H9 (cell line): ENCODE measurements around the gene ASPRV1. TPM values are rescaled to one million over a fixed set of nuclear protein-coding genes. Genes with fewer than 3 reads are reported as not detected.
A peak's percentile ranks its signal among the peaks of the same experiment; 100 is the strongest.

Source experiments
- DNase-seq: peaks from one replicate; pipeline ENCODE4 v3.0.0-alpha.2; 2017
- H2AFZ ChIP-seq: one replicate; pipeline ENCODE4 v1.6.1; 2013; ENCODE audit warnings: mild to moderate bottlenecking, low read length, control low read depth, moderate library complexity
- H2AK5ac ChIP-seq: 2 replicates; pipeline ENCODE4 v1.6.1; 2013; ENCODE audit warnings: low read length, control low read depth, mixed read lengths; ENCODE audit not compliant: insufficient read length
- H2BK120ac ChIP-seq: one replicate; pipeline ENCODE4 v1.6.1; 2013; ENCODE audit warnings: low read depth, mild to moderate bottlenecking, low read length, control low read depth, inconsistent platforms; ENCODE audit not compliant: poor library complexity, severe bottlenecking
- H2BK12ac ChIP-seq: 2 replicates; pipeline ENCODE4 v1.6.1; 2013; ENCODE audit warnings: low read length, control low read depth, mixed read lengths, low read depth; ENCODE audit not compliant: insufficient read length
- H2BK15ac ChIP-seq: 2 replicates; pipeline ENCODE4 v1.6.1; 2013; ENCODE audit warnings: low read depth, low read length, control low read depth
- H2BK20ac ChIP-seq: one replicate; pipeline ENCODE4 v1.6.1; 2013; ENCODE audit warnings: low read depth, mild to moderate bottlenecking, low read length, control low read depth, inconsistent platforms; ENCODE audit not compliant: poor library complexity, severe bottlenecking
- H2BK5ac ChIP-seq: 2 replicates; pipeline ENCODE4 v1.6.1; 2013; ENCODE audit warnings: low read length, control low read depth, mixed read lengths; ENCODE audit not compliant: insufficient read length
- H3K14ac ChIP-seq: 2 replicates; pipeline ENCODE4 v1.6.1; 2013; ENCODE audit warnings: low read length, control low read depth; ENCODE audit not compliant: insufficient read depth
- H3K18ac ChIP-seq: 2 replicates; pipeline ENCODE4 v1.6.1; 2013; ENCODE audit warnings: low read depth, mild to moderate bottlenecking, mixed read lengths, low read length, control low read depth; ENCODE audit not compliant: insufficient read length
- H3K23ac ChIP-seq: 2 replicates; pipeline ENCODE4 v1.6.1; 2013; ENCODE audit warnings: low read length, control low read depth, mixed read lengths, low read depth; ENCODE audit not compliant: insufficient read length
- H3K23me2 ChIP-seq: 2 replicates; pipeline ENCODE4 v1.6.1; 2013; ENCODE audit warnings: low read depth, mild to moderate bottlenecking, mixed read lengths, low read length, control low read depth; ENCODE audit not compliant: insufficient read length, poor library complexity, severe bottlenecking
- H3K27ac ChIP-seq: 2 replicates; pipeline ENCODE4 v1.5.1; 2013; ENCODE audit warnings: low read length, control low read depth, mixed read lengths, low read depth; ENCODE audit not compliant: insufficient read length
- H3K27me3 ChIP-seq: 2 replicates; pipeline ENCODE4 v1.6.1; 2013; ENCODE audit warnings: low read length, control low read depth, inconsistent platforms; ENCODE audit not compliant: insufficient read depth
- H3K4ac ChIP-seq: 2 replicates; pipeline ENCODE4 v1.6.1; 2013; ENCODE audit warnings: low read depth, mild to moderate bottlenecking, control low read depth, inconsistent platforms, low read length, moderate library complexity
- H3K4me1 ChIP-seq: 2 replicates; pipeline ENCODE4 v1.6.1; 2013; ENCODE audit warnings: low read length, control low read depth, inconsistent platforms; ENCODE audit not compliant: insufficient read depth
- H3K4me2 ChIP-seq: 2 replicates; pipeline ENCODE4 v1.6.1; 2013; ENCODE audit warnings: low read length, control low read depth, mixed read lengths; ENCODE audit not compliant: insufficient read length, insufficient read depth
- H3K56ac ChIP-seq: 2 replicates; pipeline ENCODE4 v1.6.1; 2013; ENCODE audit warnings: low read depth, mild to moderate bottlenecking, mixed read lengths, low read length, control low read depth; ENCODE audit not compliant: insufficient read length
- H3K79me1 ChIP-seq: 2 replicates; pipeline ENCODE4 v1.6.1; 2013; ENCODE audit warnings: low read depth, mild to moderate bottlenecking, moderate library complexity, low read length, control low read depth, inconsistent platforms; ENCODE audit not compliant: insufficient read depth, poor library complexity, severe bottlenecking
- H3K79me2 ChIP-seq: 2 replicates; pipeline ENCODE4 v1.6.1; 2013; ENCODE audit warnings: low read length, control low read depth, inconsistent platforms; ENCODE audit not compliant: insufficient read depth
- H3K9ac ChIP-seq: 2 replicates; pipeline ENCODE4 v1.6.1; 2013; ENCODE audit warnings: low read length, control low read depth, mixed read lengths; ENCODE audit not compliant: insufficient read length; ENCODE audit errors: extremely low read depth
- H3K9me3 ChIP-seq: one replicate; pipeline ENCODE4 v1.6.1; 2013; ENCODE audit warnings: low read depth, low read length, inconsistent platforms; ENCODE audit not compliant: control insufficient read depth
- H3T11ph ChIP-seq: one replicate; pipeline ENCODE4 v1.6.1; 2013; ENCODE audit warnings: mild to moderate bottlenecking, low read length, control low read depth, inconsistent platforms
- H4K20me1 ChIP-seq: one replicate; pipeline ENCODE4 v1.6.1; 2013; ENCODE audit not compliant: control insufficient read depth, insufficient read length, insufficient read depth
- H4K5ac ChIP-seq: 2 replicates; pipeline ENCODE4 v1.6.1; 2013; ENCODE audit warnings: low read depth, mild to moderate bottlenecking, mixed read lengths, low read length, control low read depth; ENCODE audit not compliant: insufficient read length
- H4K8ac ChIP-seq: replicated peaks from 2 replicates; pipeline ENCODE4 v1.6.1; 2013; ENCODE audit warnings: low read length, control low read depth, mixed read lengths, low read depth; ENCODE audit not compliant: insufficient read length
- H4K91ac ChIP-seq: 2 replicates; pipeline ENCODE4 v1.6.1; 2013; ENCODE audit warnings: low read depth, mild to moderate bottlenecking, moderate library complexity, mixed read lengths, low read length, control low read depth; ENCODE audit not compliant: insufficient read length
- H3K27ac Mint-ChIP-seq, 3 experiments: 2 replicates in 2 of 3; 3 replicates in 1 of 3; pipeline ENCODE4 v1.8.0; 2020 to 2021; ENCODE audit warnings: mixed read lengths in 3 of 3, mild to moderate bottlenecking in 1 of 3, moderate library complexity in 1 of 3
- H3K27me3 Mint-ChIP-seq: 2 replicates; pipeline ENCODE4 v1.8.0; 2021; ENCODE audit warnings: low read depth, mild to moderate bottlenecking, moderate library complexity, mixed read lengths
- H3K36me3 Mint-ChIP-seq, 3 experiments: 2 replicates in 2 of 3; 3 replicates in 1 of 3; pipeline ENCODE4 v1.8.0; 2020 to 2021; ENCODE audit warnings: low read depth in 3 of 3, mixed read lengths in 3 of 3; ENCODE audit not compliant: insufficient read depth in 1 of 3
- H3K4me1 Mint-ChIP-seq, 2 experiments: 2 replicates each; pipeline ENCODE4 v1.8.0; 2020; ENCODE audit warnings: mixed read lengths in 2 of 2
- H3K4me3 Mint-ChIP-seq, 2 experiments: 2 replicates in 1 of 2; 3 replicates in 1 of 2; pipeline ENCODE4 v1.8.0; 2020 to 2021; ENCODE audit warnings: mild to moderate bottlenecking in 2 of 2, mixed read lengths in 2 of 2, moderate library complexity in 1 of 2
- H3K9me3 Mint-ChIP-seq, 2 experiments: 2 replicates in 1 of 2; 3 replicates in 1 of 2; pipeline ENCODE4 v1.8.0; 2020; ENCODE audit warnings: mild to moderate bottlenecking in 2 of 2, mixed read lengths in 2 of 2, moderate library complexity in 1 of 2
- WGBS: extraction: QIAGEN DNeasy Blood & Tissue Kit; methylation state at CpG from one replicate; pipeline ENCODE4 v1.1.7; 2013; ENCODE audit warnings: missing lambda C conversion rate, low lambda C conversion rate, mixed read lengths; ENCODE audit not compliant: insufficient read length; ENCODE audit errors: extremely low coverage; 5-methylcytosine and 5-hydroxymethylcytosine counted together
- total RNA-seq: library from RNA; stranded (reverse); gene quantifications from 2 replicates; pipeline ENCODE4 v1.2.1, GENCODE V29; 2021
- TF ChIP-seq, protein P1 (sequence below): fragments of 200-600 bp; sonication (generic); conservative IDR thresholded peaks from 3 replicates; pipeline ENCODE4 v1.8.0; 2021; ENCODE audit warnings: antibody characterized with exemption, mild to moderate bottlenecking

Gene ASPRV1
- total RNA-seq, 1 experiment from 2014 or later: 0.57 TPM

- H2AFZ ChIP-seq: no peak overlapping the region
- no peak overlapping the region for H2AK5ac ChIP-seq
- peak overlapping the region in 1 of 3 experiments; percentile 54; a peak in 2 of 7 replicates for H3K27ac Mint-ChIP-seq
- H3K4me1 Mint-ChIP-seq: peaks cover 7 to 12% of the 10 kb centered on the region in 2 experiments
- no peak overlapping the region for H3K4me3 Mint-ChIP-seq
- H3K27me3 ChIP-seq: no peaks in the 10 kb centered on the region
- no peak overlapping the region for H3K56ac ChIP-seq
- H3K36me3 Mint-ChIP-seq: no peaks in the 10 kb centered on the region
- TF ChIP-seq, protein P1, sequence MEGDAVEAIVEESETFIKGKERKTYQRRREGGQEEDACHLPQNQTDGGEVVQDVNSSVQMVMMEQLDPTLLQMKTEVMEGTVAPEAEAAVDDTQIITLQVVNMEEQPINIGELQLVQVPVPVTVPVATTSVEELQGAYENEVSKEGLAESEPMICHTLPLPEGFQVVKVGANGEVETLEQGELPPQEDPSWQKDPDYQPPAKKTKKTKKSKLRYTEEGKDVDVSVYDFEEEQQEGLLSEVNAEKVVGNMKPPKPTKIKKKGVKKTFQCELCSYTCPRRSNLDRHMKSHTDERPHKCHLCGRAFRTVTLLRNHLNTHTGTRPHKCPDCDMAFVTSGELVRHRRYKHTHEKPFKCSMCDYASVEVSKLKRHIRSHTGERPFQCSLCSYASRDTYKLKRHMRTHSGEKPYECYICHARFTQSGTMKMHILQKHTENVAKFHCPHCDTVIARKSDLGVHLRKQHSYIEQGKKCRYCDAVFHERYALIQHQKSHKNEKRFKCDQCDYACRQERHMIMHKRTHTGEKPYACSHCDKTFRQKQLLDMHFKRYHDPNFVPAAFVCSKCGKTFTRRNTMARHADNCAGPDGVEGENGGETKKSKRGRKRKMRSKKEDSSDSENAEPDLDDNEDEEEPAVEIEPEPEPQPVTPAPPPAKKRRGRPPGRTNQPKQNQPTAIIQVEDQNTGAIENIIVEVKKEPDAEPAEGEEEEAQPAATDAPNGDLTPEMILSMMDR: no peak
- no peaks in the 10 kb centered on the region for H4K20me1 ChIP-seq
- no peak overlapping the region for H3K9ac ChIP-seq
- H2BK20ac ChIP-seq: no peak overlapping the region
- no peaks in the 10 kb centered on the region for H3K79me1 ChIP-seq
- H3K27me3 Mint-ChIP-seq: peaks cover 1% of the 10 kb centered on the region; the same call in 1 of the 2 replicates
- no peak overlapping the region for H2BK12ac ChIP-seq
- no peaks in the 10 kb centered on the region for H3K9me3 ChIP-seq
- H2BK15ac ChIP-seq: no peak overlapping the region
- H3K4ac ChIP-seq: no peak overlapping the region
- H2BK120ac ChIP-seq: no peak overlapping the region
- H3K79me2 ChIP-seq: no peaks in the 10 kb centered on the region
- no peak overlapping the region for H3K23ac ChIP-seq
- no peak overlapping the region for H2BK5ac ChIP-seq
- H3K4me1 ChIP-seq: no peaks in the 10 kb centered on the region
- no peak overlapping the region for H3K4me2 ChIP-seq
- H4K91ac ChIP-seq: no peak overlapping the region
- H3K9me3 Mint-ChIP-seq: no peaks in the 10 kb centered on the region
- H4K8ac ChIP-seq: no peak overlapping the region
- no peak overlapping the region for H3T11ph ChIP-seq
- no peak for DNase-seq
- WGBS: no CpG with 5 or more reads among the region's 8 CpGs
- H3K14ac ChIP-seq: no peak overlapping the region; the same call in 1 of the 2 replicates
- H3K23me2 ChIP-seq: no peaks in the 10 kb centered on the region
- no peak overlapping the region for H3K27ac ChIP-seq
- H4K5ac ChIP-seq: no peak overlapping the region
- no peak overlapping the region for H3K18ac ChIP-seq
Measured at GRCh38 chr2:69945441-69945840, 16.0 kb downstream of the ASPRV1 start.
